ENCODE results near the gene TRIP12. TPM values are rescaled to one million over a fixed set of nuclear protein-coding genes. Genes with fewer than 3 reads are reported as not detected.
A peak's percentile ranks its signal among the peaks of the same experiment; 100 is the strongest.

Gene TRIP12
- total RNA-seq, 1 experiment from 2014 or later, result 97.9 TPM

DNA sequence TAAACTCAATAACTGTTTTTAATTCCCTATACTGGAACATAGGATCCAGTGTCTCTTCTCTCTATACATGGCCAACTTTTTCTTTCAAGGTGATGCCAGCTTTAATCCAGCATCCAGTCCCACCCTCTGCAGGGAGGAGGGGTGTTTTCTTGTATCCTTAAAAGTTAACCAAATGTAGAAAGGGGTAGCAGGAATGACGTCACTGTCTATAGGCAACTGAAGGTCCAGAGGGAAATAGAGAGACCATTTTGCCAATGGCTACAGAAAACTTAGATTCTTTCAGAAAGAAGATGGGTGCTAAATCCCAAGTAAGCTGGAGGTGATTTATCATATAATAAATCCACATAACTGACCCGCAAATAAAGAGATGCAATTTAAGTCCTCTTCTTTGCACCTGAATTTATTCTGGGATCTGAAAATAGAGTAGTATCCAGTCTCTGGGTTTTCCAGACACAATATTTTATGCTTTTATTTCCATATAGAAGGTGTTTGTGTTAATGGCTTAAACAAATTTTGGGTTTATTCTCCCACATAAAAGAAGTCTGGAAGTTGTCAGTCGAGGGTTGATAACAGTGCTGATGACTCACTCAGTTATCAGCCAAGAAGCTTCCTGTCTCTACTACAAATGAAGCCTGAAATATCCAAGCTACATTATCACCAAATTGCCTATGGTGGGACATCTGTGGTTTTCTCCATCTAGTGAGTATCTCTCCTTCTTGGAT, 201.7 kb downstream of the TRIP12 start:
- no peak for DNase-seq (ENCODE audit: low spot score)

DNA sequence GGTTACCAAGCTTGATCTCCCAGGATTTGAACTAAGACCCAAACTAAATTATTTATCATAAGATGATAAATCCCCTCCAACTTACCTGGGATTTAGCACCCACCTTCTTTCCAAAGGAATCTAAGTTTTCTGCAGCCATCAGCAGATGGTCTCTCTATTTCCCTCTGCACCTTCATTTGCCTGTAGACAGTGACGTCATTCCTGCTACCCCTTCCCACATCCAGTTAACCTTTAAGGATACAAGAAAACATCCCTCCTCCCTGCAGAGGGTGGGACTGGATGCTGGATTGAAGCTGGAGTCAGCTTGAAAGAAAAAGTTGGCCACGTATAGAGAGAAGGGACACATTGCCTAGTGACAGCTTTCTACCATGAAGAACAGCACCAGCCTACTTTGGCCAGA, 203.8 kb downstream of the TRIP12 start:
- DNase-seq (ENCODE audit: low spot score), result no peak

DNA sequence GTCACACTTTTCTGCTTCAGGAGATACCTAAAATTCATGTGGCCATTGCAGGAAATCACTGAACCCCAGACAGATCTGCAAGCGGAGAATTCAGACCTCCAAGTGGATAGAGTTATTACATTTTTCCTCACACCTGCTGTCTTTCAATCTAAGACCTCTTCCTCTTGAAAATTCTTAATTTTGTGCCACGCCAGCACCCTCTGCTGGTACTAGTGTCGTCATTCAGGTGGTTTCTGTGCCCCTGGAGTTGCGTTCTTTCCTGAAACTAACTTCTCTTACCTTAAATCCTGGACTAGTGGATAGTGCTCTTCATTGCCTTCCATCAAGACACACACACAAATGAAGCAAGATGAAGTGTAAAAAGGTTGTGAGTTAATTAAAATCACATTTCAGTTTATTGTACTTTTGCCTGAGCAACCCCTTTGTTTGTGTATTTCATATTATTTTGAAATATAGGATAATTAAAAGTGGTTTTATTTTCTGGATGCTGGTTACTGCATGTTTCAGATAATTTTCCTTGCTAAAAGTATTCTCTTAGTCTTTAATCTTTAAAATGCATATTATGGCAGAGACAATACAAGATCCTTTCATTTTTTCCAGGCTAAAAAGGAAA, 205.8 kb downstream of the TRIP12 start:
- DNase-seq (ENCODE audit: low spot score), result peak; percentile 37

DNA sequence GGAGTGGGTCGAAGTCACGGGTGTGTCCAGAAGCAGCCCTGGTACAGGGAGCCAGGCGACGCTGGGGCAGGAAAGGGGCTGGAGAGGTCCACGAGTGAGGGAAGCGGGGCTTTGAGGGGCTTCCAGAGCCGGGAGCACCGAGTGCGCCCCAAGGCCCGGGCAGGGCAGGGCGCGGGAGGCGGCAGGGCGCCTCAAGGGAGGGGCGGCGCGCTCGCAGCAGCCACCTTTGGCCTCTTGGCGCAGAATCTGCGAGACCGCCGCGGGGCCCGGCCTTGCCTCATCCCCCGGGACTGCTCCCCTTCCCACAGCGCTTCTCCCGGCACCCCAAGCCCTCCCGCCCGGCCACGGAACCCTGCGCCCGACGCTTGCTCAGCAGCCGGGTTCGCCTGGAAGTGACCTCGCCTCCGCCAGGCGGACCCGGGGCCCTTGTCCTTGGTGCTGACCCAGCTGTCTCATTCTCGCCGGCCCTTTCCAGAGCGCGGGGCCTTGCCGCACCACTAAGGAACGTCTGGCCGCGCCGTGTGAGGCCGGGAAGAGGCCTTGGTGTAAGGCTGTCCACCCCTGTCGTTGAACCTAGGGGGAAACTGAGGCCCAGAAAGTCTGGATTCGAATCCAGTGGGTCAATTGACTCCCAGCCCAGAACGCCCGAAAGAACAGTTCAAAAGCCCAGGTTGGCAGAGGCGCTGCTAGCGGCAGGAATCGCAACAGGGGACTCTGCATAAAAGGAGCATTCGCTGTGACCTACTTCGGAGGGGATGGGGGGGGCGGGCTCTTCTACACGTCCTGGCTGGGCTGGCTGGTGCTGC, 206.9 kb downstream of the TRIP12 start:
- no peak for DNase-seq (ENCODE audit: low spot score)

DNA sequence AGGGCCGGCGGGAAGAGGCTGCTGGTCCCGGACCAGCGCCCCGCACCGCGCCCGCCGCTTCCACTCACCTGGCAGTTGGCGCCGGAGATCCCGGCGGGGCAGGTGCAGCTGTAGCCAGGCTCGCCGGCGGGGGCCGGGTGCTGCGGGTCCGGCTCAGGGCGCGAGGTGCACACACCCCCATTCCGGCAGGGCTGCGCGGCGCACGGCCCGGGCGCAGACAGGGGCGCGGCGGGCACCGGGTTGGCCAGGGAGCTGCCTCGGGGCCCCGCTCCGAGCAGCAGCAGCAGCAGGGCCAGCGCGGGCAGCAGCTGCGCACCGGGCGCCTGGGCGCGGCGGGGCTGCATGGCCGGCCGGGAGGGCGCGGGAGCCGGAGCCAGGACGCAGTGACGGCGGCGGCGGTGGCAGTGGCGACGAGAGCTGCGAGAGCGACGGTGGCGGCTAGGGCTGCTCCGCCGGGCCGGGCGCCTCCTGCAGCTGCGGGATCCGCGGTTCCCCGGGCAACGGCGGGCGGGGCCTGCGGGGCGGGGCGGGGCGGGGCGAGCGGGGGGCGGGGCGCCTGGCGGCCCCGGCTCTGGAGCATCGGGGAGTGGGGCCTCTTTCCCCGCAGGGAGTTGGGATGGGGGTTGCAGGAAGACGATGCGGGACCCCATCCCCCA, 207.6 kb downstream of the TRIP12 start, which contains the start of gene DNER:
Gene DNER, minus strand, starts transcription at position 476 of the 656 bp plus-strand sequence. Its CDS starts 132 bp downstream, at position 344.
- DNase-seq (ENCODE audit: low spot score), result no peak

Small RNAs within 50 kb of the gene (small RNA-seq; reads per million reads assigned to genes)
- gene RNU6-613P (not detected), gene RNU6-964P (not detected)

Other genes starting within 250 kb of the TRIP12 start
- gene DNER, start 207.5 kb downstream of the TRIP12 start, total RNA-seq (2014; rRNA removed; shearing (Covaris generic)), result not detected in 2 replicates
- 0.48 and 0.81 TPM in 2 replicates for gene FBXO36, start 494 bp upstream of the TRIP12 start, total RNA-seq (2014; rRNA removed; shearing (Covaris generic))
- gene SLC16A14, start 146.9 kb upstream of the TRIP12 start, total RNA-seq (2014; rRNA removed; shearing (Covaris generic)), result 0.23 TPM in 1 of 2 replicates, not detected in the other